ENCODE results near the gene LRP3. TPM values are rescaled to one million over a fixed set of nuclear protein-coding genes. Genes with fewer than 3 reads are reported as not detected.

Gene LRP3
- 45.1 and 51.6 TPM in 2 replicates for total RNA-seq (2016; rRNA removed; fragmentation: Illumina TruSeq; extraction: Trizol)
- 34.5 and 35.4 TPM in 2 replicates for total RNA-seq (2016; cell fraction: cytosol; rRNA removed; fragmentation: Illumina TruSeq; extraction: Trizol; ENCODE audit: low read depth)
- total RNA-seq (2016; cell fraction: insoluble cytoplasmic fraction; rRNA removed; fragmentation: Illumina TruSeq; extraction: Trizol), result 39.3 and 56.4 TPM in 2 replicates
- total RNA-seq (2016; cell fraction: membrane; rRNA removed; fragmentation: Illumina TruSeq; extraction: Trizol), result 85.6 and 91.5 TPM in 2 replicates
- 24.3 and 30.9 TPM in 2 replicates for total RNA-seq (2016; cell fraction: nucleus; rRNA removed; fragmentation: Illumina TruSeq; extraction: Trizol)
- 17.6 and 30.3 TPM in 2 replicates for polyA plus RNA-seq (2011; rRNA removed)
- polyA plus RNA-seq (2011; cell fraction: cytosol; rRNA removed), result 9.6 and 22.4 TPM in 2 replicates
- 49.0 and 59.4 TPM in 2 replicates for polyA plus RNA-seq (2011; cell fraction: nucleus; rRNA removed)
- polyA plus RNA-seq (2012), result 12.5 and 18.3 TPM in 2 replicates
- 46.7 and 50.1 TPM in 2 replicates for polyA plus RNA-seq (2016; cell fraction: cytosol; fragmentation: Illumina TruSeq; extraction: Trizol; ENCODE audit: low read depth)
- 41.6 and 54.2 TPM in 2 replicates for polyA plus RNA-seq (2016; cell fraction: insoluble cytoplasmic fraction; fragmentation: Illumina TruSeq; extraction: Trizol; ENCODE audit: low read depth)
- 92.1 and 104 TPM in 2 replicates for polyA plus RNA-seq (2016; cell fraction: membrane; fragmentation: Illumina TruSeq; extraction: Trizol; ENCODE audit: low read depth)
- 70.1 and 70.6 TPM in 2 replicates for polyA plus RNA-seq (2016; cell fraction: nucleus; fragmentation: Illumina TruSeq; extraction: Trizol; ENCODE audit: insufficient read depth, low read depth)
- 11.9 and 50.0 TPM in 2 replicates for polyA minus RNA-seq (2011; rRNA and poly(A)+ RNA removed; ENCODE audit: low replicate concordance)
- 9.7 and 13.5 TPM in 2 replicates for polyA minus RNA-seq (2011; cell fraction: cytosol; rRNA and poly(A)+ RNA removed)
- polyA minus RNA-seq (2011; cell fraction: nucleus; rRNA and poly(A)+ RNA removed), result 10.3 TPM in 2 replicates
- percentile 61 among the genes with signal in this experiment for Bru-seq, nascent RNA
- BruChase-seq, experiment 1, labeled RNA remaining after a 6-hour chase, result percentile 76 among the genes with signal in this experiment
- BruChase-seq, experiment 2, labeled RNA remaining after a 2-hour chase, result percentile 69 among the genes with signal in this experiment
- long read RNA-seq, experiment 1, partial matches to known transcripts, result 3 of 8 reads
- long read RNA-seq, experiment 1, other reads (novel, unspliced or antisense), result 1 of 8 reads
- long read RNA-seq, experiment 2, transcript LRP3-203 (3 exons, 3,278 nt), result minor isoform, 30 of 206 reads
- long read RNA-seq, experiment 2, transcript LRP3-201 (7 exons, 3,807 nt), result major isoform, 113 of 206 reads
- long read RNA-seq, experiment 2, partial matches to known transcripts, result 20 of 206 reads
- long read RNA-seq, experiment 2, other reads (novel, unspliced or antisense), result 43 of 206 reads

GRCh38 chr19:33193865-33194362 lies at the start of gene LRP3:
Gene LRP3, plus strand, starts transcription at chr19:33194330. Its CDS starts 456 bp downstream, at chr19:33194786.
- FAIRE-seq (no peak), DNase-seq (ENCODE audit: low spot score) (no peak), ATAC-seq (peak; percentile 18; the same call in 2 of the 3 replicates)
- 29% methylated on average over 3 of the region's 50 CpGs for WGBS (ENCODE audit: low lambda C conversion rate)
- H4K20me1 ChIP-seq (ENCODE audit: insufficient read depth, low read length), result no peaks in the 10 kb centered on the region
- H3K27me3 ChIP-seq (ENCODE audit: control insufficient read depth in 1 of 2, insufficient read depth in 2 of 2, low read length in 2 of 2), result peaks cover 1 to 6% of the 10 kb centered on the region in 2 experiments; a peak in 2 of 5 replicates
- H3K4me2 ChIP-seq (ENCODE audit: low read depth, low read length), result peak within 1 kb of the TSS; percentile 83
- no peaks in the 10 kb centered on the region for H3K9me3 ChIP-seq (ENCODE audit: low read length)
- peaks cover 42% of the 10 kb centered on the region for H3K4me1 ChIP-seq (ENCODE audit: insufficient read depth, low read length)
- in situ Hi-C loops (cut with HindIII; ENCODE audit: extremely low pct_ligation_motif_present, low pct_unique_long_range_greater_than_20kb) (no loop called here), intact Hi-C loops (cut with micrococcal nuclease; ENCODE audit: unreplicated experiment) (no loop called here)
- H3K79me2 ChIP-seq (ENCODE audit: insufficient read depth, low read length), result peaks cover 13% of the 10 kb centered on the region
- ChIA-PET POLR2A (interaction anchor here (2.7 kb wide), 1 partner anchor 17 kb away, joined by 22 read pairs; no protein-coding TSS in a partner anchor), CTCF (ENCODE audit: low intra/inter-chr PET ratio, low total read pairs) (no interaction called here)
- peak within 1 kb of the TSS; percentile 85 for H3K27ac ChIP-seq (ENCODE audit: extremely low read length, insufficient read depth, low read length)
- no peak within 1 kb of the TSS for H2AFZ ChIP-seq (ENCODE audit: low read length)
- peak within 1 kb of the TSS; percentile 77 for H3K9ac ChIP-seq (ENCODE audit: insufficient read depth, low read depth, low read length)
- H3K4me3 ChIP-seq (replicated peaks in 1 of 3; ENCODE audit: insufficient read depth in 1 of 3, low read depth in 2 of 3, low read length in 3 of 3), result peak within 1 kb of the TSS; percentile 73 to 78 (median 76)
- H3K36me3 ChIP-seq (replicated peaks in 1 of 2; ENCODE audit: control insufficient read depth in 1 of 2, insufficient read depth in 2 of 2, low read length in 2 of 2), result peaks cover 2 to 19% of the 10 kb centered on the region in 2 experiments; a peak in 3 of 5 replicates
- BruUV-seq (replicated peaks), result no TSS peak
- TF ChIP-seq, protein P1, sequence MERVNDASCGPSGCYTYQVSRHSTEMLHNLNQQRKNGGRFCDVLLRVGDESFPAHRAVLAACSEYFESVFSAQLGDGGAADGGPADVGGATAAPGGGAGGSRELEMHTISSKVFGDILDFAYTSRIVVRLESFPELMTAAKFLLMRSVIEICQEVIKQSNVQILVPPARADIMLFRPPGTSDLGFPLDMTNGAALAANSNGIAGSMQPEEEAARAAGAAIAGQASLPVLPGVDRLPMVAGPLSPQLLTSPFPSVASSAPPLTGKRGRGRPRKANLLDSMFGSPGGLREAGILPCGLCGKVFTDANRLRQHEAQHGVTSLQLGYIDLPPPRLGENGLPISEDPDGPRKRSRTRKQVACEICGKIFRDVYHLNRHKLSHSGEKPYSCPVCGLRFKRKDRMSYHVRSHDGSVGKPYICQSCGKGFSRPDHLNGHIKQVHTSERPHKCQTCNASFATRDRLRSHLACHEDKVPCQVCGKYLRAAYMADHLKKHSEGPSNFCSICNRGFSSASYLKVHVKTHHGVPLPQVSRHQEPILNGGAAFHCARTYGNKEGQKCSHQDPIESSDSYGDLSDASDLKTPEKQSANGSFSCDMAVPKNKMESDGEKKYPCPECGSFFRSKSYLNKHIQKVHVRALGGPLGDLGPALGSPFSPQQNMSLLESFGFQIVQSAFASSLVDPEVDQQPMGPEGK (CRISPR knock-in tag; IDR thresholded peaks at IDR 0.05), result peak; percentile 47; the same call in 1 of the 2 replicates
- TF ChIP-seq SPEN (CRISPR knock-in tag; IDR thresholded peaks at IDR 0.05; ENCODE audit: low read depth), result 0 out of 2 replicates have a peak, but pooled peaks have one; percentile 12
- TF ChIP-seq ZNF318 (CRISPR knock-in tag; IDR thresholded peaks at IDR 0.05), result no peak
- 0 out of 2 replicates have a peak, but pooled peaks have one; percentile 39 for TF ChIP-seq ZNF691 (CRISPR knock-in tag; IDR thresholded peaks at IDR 0.05; ENCODE audit: borderline replicate concordance, low read depth)
- TF ChIP-seq RFX5 (IDR thresholded peaks at IDR 0.05; ENCODE audit: low read depth, low read length), result no peak
- peak; percentile 97 for TF ChIP-seq ZNF263 (CRISPR knock-in tag; IDR thresholded peaks at IDR 0.05)
